Measurements from ENCODE around the gene WNT7B.

Gene WNT7B

GRCh38 chr22:45998638-45999378, 21.8 kb upstream of the WNT7B start:
- no peak for TF ChIP-seq CTCF (IDR thresholded peaks at IDR 0.05; ENCODE audit: insufficient read depth, low read depth, low read length, missing control alignments)

GRCh38 chr22:45997777-45998637, 21.0 kb upstream of the WNT7B start:
- H3K4me3 ChIP-seq (ENCODE audit: low read length), result no peak overlapping the region
- no peak for DNase-seq (ENCODE audit: low read depth)
- no peak for TF ChIP-seq CTCF (IDR thresholded peaks at IDR 0.05; ENCODE audit: insufficient read depth, low read depth, low read length, missing control alignments)

More at GRCh38 chr22:45998638-45999378, 21.8 kb upstream of the WNT7B start:
- no peak overlapping the region for H3K4me3 ChIP-seq (ENCODE audit: low read length)
- no peak for DNase-seq (ENCODE audit: low read depth)

- DNase-seq (ENCODE audit: low read depth), result peak; percentile 43
- TF ChIP-seq CTCF (IDR thresholded peaks at IDR 0.05; ENCODE audit: insufficient read depth, low read depth, low read length, missing control alignments), result no peak
- H3K4me3 ChIP-seq (ENCODE audit: low read length), result no peak overlapping the region
These were observed 20.3 kb upstream of the WNT7B start for GRCh38 chr22:45997077-45997776.

GRCh38 chr22:45996241-45997076, 19.5 kb upstream of the WNT7B start:
- TF ChIP-seq CTCF (IDR thresholded peaks at IDR 0.05; ENCODE audit: insufficient read depth, low read depth, low read length, missing control alignments), result no peak
- no peak for DNase-seq (ENCODE audit: low read depth)
- H3K4me3 ChIP-seq (ENCODE audit: low read length), result no peak overlapping the region

- TF ChIP-seq CTCF (IDR thresholded peaks at IDR 0.05; ENCODE audit: insufficient read depth, low read depth, low read length, missing control alignments), result no peak
- no peak for DNase-seq (ENCODE audit: low read depth)
- no peak overlapping the region for H3K4me3 ChIP-seq (ENCODE audit: low read length)
These were observed 18.6 kb upstream of the WNT7B start for GRCh38 chr22:45995405-45996101.

Data from epithelial cell of esophagus (primary cell).